GM21723 (cell line): ENCODE results near the gene UTS2B.
"Not testable (repeated sequence)": the region's sequence is repeated elsewhere in the genome, so short reads cannot be mapped to it uniquely, and the experiment has no call there.

Experiments used
- ATAC-seq: cut with Tn5 transposase; IDR thresholded peaks from one replicate; pipeline ENCODE4 v1.9.1; 2021; ENCODE audit warnings: mild to moderate bottlenecking, moderate library complexity; ENCODE audit not compliant: unreplicated experiment

The UTS2B gene

DNA sequence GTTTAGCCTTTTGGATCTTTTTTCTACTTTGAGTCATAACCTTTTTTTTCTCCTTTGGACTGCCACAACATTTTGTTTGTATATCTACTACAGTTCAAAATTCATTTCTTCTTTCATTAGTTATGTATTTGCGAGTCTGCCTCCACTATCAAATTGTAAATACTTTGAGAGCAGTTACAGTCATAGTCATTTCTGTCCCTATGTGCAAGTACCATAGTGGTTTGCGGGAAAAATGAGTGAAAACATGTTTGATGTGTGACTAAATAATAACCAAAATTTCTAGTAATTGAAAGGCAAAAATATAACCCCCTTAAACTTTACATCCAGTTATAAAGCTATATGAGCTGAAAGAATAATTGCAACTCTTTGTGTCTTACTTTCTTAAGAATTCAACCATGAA is 46.9 kb downstream of the UTS2B start:
- ATAC-seq = no peak

- no peak for ATAC-seq
Measured at GRCh38 chr3:191282251-191283185, 47.8 kb downstream of the UTS2B start.

DNA sequence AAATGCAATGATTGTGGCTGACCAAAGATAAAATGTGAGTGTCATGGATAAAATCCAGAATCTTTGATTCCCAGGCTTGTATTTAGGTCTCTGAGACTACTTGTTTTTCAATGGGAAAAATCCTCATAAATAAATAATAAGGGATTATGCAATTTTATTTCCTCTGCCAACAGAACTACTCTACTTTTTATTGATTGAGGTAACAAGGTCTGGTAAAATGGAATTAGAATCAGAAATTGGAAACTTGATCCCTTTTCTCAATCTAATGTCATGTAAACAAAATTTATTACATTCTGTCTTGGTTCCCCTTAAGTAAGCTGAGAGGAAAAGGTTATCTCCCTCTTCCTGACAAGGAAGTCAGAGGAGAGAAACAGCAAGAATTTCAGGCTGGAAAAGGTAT is 49.4 kb downstream of the UTS2B start:
- no peak for ATAC-seq

DNA sequence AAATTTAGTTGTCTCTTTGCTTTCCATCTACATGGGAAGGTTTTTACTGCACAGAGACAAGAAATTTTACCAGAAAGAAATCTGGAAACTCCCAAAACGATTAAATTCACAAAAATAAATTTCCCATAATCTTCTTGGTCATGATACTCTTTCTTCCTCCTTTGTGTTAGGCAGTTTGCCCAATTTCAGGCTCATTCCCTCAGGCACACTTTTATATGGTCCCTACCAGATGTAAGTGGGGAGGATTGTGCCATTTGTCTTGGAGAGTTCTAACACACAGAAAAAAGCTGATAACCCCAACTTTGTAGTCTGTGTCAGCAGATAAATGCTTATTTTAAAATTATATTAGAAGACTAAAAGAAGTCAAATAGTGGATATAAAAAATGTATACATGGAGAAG is 50.2 kb downstream of the UTS2B start:
- no peak for ATAC-seq

- ATAC-seq = no peak
Measured at GRCh38 chr3:191275751-191276150, 54.6 kb downstream of the UTS2B start.

GRCh38 chr3:191275244-191275643 is 55.1 kb downstream of the UTS2B start:
- ATAC-seq = not testable (repeated sequence)

- ATAC-seq = peak; percentile 82
Measured at GRCh38 chr3:191269289-191270085, 60.8 kb downstream of the UTS2B start.

GRCh38 chr3:191268737-191269136 is 61.6 kb downstream of the UTS2B start:
- no peak for ATAC-seq

DNA sequence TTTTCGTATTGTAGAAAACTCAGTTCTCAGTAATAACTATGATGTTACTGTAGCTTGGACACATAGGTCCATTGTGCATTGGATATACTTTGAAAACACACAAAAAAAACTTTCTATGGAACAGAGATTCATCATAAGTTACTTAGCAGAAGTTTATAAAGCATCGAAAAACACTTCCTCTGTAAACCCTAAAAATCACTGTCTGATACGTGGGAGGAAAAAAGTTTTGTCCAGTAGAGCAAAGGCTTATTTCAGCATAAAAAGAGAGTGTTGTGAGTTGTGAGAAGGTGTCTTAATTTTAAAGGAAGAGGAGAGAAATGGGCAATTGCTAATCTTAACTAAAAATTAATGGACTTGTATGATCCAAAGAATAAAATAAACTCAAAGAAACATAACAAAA is 66.5 kb downstream of the UTS2B start:
- no peak for ATAC-seq

DNA sequence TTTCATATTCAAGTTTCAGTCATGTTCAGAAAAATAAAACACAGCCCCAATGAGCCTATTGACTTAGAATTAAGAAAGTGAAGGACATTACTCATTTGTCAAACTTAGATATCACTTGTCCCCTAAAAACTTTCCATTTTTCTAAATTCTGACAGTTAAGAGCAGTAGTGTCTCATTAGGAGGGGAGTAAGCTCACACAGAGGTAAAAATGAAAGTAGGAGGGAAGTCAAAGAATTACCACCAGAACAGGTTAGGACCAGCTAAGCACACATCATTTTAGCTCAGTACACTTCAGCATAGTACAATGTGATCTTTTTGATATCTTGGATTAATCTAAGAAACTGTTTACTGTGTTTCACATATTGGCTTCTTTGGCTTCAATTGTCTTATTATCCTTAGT is 67.0 kb downstream of the UTS2B start:
- ATAC-seq = peak; percentile 87

- peak; percentile 39 for ATAC-seq
Measured at GRCh38 chr3:191262650-191263049, 67.7 kb downstream of the UTS2B start.

GRCh38 chr3:191261304-191261638 is 69.1 kb downstream of the UTS2B start:
- ATAC-seq = no peak

DNA sequence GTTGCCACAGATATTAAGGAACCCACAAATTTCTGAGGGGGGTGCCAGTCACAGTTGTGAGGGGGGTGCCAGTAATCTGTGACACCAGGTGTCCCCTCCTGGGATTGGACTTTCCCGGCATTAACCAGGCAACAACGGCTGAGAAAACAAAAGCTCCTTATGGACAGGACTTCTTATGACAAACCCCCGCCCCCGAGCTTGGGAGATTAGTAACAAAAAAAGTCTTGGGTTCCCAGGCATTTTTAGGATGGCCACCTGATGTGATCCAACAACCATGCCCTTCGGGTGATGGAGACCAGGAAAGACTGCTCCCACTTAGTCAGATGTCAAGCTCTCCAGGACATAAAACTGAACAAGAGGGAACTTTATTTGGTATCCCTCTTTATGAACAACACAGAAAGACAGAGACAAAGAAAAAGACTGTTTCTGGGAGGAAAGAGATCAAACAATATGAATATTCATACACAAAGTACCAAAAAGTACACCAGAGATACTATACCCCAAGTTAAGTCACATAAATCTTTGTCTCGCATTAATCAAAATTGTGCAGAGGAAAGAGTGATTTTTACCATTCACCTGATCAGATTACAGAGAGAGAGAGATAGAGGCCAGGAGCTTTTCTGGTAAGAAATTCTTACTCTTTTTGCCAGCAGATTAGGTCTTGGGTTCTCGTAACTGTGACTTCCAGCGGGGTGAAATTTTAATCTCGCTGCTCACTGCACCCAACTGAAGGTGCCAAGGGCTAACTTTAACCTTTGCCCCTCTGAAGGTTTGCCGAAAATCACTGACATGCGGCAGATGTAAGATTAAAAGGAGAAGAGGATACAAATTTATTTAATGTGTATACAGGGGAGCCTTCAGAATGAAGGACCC is 69.7 kb downstream of the UTS2B start:
- ATAC-seq = no peak

GRCh38 chr3:191259486-191259885 is 70.8 kb downstream of the UTS2B start:
- no peak for ATAC-seq

DNA sequence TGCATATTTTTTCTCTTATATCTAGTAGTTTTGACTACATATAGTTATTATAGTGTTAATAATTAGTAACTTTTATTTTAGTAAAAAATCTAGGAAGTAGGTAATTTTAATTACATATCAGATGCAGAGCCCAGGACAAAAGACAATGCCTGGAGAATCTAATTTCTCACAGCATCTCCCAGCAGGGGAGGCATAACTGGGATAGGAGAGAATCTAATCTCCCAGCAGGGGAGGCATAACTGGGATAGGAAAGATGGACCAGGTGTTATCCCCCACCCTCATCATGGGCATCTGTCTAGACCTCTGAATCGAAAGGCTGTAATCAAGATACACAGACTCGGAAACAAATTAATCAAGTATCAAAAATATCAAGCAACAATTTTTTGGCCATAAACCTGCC is 73.0 kb downstream of the UTS2B start:
- ATAC-seq = no peak

DNA sequence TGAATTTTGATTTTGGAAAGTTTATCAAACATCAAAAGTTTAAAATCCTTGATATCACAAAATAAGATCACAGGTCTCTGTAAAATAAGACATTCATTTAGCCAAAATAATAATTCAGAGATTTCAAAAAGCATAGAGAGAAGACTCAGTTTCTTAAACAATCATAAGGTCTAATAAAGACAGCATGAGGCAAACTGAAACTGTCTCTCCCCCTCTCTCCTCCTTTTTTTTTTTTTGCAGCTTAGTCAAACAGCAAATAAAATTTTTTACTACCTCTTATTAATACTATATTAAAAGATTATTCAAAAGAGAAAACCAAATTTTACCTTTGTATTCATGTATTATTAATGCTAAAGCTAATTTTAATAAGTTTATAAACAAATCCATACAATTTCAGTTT is 73.9 kb downstream of the UTS2B start:
- ATAC-seq = no peak

DNA sequence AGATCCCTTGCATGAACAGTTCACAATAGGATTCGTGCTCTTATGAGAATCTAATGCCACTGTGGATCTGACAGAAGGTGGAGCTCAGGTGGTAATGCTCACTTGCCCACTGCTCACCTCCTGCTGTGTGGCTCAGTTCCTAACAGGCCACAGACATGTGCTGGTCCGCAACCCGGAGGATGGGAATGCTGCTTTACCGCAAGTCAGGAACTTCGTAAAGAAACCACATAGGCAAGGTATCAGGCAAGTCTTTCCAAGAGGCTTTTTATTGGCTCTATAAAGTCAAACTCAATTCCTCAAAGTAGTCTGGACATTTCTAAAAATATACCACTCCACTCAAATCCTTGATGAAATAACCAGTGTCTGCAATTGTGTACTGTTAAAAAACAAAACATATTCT is 75.2 kb downstream of the UTS2B start:
- ATAC-seq = no peak

GRCh38 chr3:191254098-191254873 is 76.0 kb downstream of the UTS2B start:
- ATAC-seq = no peak

GRCh38 chr3:191253089-191253799 is 77.1 kb downstream of the UTS2B start:
- peak; percentile 47 for ATAC-seq

DNA sequence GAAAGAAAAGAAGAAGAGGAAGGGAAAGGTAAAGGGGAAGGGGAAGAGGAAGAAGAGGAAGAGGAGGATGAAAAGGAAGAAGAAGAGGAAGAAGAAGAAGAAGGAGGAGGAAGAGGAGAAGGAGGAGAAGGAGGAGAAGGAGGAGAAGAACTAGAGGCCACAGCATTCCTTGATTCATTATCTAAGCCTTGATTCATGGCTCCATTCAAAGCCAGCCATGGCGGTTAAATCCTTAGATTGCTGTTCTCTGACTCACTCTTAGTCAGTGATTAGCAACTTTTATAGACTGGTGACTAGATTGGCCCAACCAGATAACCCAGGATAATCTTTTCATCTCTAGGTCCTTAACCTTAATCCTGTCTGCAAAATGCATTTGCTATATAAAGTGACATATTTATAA is 83.7 kb downstream of the UTS2B start:
- ATAC-seq = no peak
